HEK293T (cell line): ENCODE results near the gene TAS2R31.
"Not testable (repeated sequence)": the region's sequence is repeated elsewhere in the genome, so short reads cannot be mapped to it uniquely, and the experiment has no call there.

Experiments used
- CTCF ChIA-PET: fragments of 350-600 bp; formaldehyde crosslinking; extraction: SDS; loops from one replicate; lab custom pipeline; 2021; ENCODE audit warnings: antibody characterized with exemption, inconsistent platforms; lab: Yijun Ruan, JAX
- POLR2A ChIA-PET: fragments of 350-600 bp; formaldehyde crosslinking; extraction: SDS; loops from one replicate; lab custom pipeline; 2020; ENCODE audit warnings: antibody characterized with exemption, inconsistent platforms; lab: Yijun Ruan, JAX
- DNase-seq: peaks from one replicate; pipeline ENCODE4 v3.0.0; 2012; ENCODE audit warnings: mixed read lengths; ENCODE audit errors: extremely low spot score
- ARNT ChIP-seq: fragments of 450-650 bp; IDR thresholded peaks from 2 replicates; pipeline ENCODE4 v1.6.1; 2017; ENCODE audit warnings: mild to moderate bottlenecking
- BHLHE40 ChIP-seq: fragments of 450-650 bp; IDR thresholded peaks from 2 replicates; pipeline ENCODE4 v1.6.1; 2016; ENCODE audit warnings: mild to moderate bottlenecking, moderate library complexity, borderline replicate concordance
- CTBP1 ChIP-seq: fragments of 450-650 bp; IDR thresholded peaks from 2 replicates; pipeline ENCODE4 v1.6.1; 2016; ENCODE audit warnings: borderline replicate concordance
- ELF4 ChIP-seq: fragments of 450-650 bp; IDR thresholded peaks from 2 replicates; pipeline ENCODE4 v1.6.1; 2017; ENCODE audit warnings: antibody characterized with exemption
- FOXA1 ChIP-seq: fragments of 450-650 bp; IDR thresholded peaks from 2 replicates; pipeline ENCODE4 v1.6.1; 2016; ENCODE audit warnings: mild to moderate bottlenecking
- FOXK2 ChIP-seq: fragments of 450-650 bp; IDR thresholded peaks from 2 replicates; pipeline ENCODE4 v1.6.1; 2016; ENCODE audit warnings: mild to moderate bottlenecking
- FOXM1 ChIP-seq: fragments of 450-650 bp; IDR thresholded peaks from 2 replicates; pipeline ENCODE4 v1.6.1; 2017; ENCODE audit warnings: mild to moderate bottlenecking, borderline replicate concordance
- HDGF ChIP-seq: fragments of 450-650 bp; IDR thresholded peaks from 2 replicates; pipeline ENCODE4 v1.6.1; 2017; ENCODE audit warnings: antibody characterized with exemption, borderline replicate concordance
- L3MBTL2 ChIP-seq: fragments of 450-650 bp; conservative IDR thresholded peaks from 2 replicates; pipeline ENCODE4 v1.6.1; 2016; ENCODE audit warnings: mild to moderate bottlenecking
- LEF1 ChIP-seq: fragments of 450-650 bp; IDR thresholded peaks from 2 replicates; pipeline ENCODE4 v1.6.1; 2017; ENCODE audit warnings: mild to moderate bottlenecking, borderline replicate concordance
- NFRKB ChIP-seq: fragments of 450-650 bp; IDR thresholded peaks from 2 replicates; pipeline ENCODE4 v1.6.1; 2016; ENCODE audit warnings: mild to moderate bottlenecking, moderate library complexity
- PKNOX1 ChIP-seq: fragments of 450-650 bp; IDR thresholded peaks from 2 replicates; pipeline ENCODE4 v1.6.1; 2016
- SP1 ChIP-seq: fragments of 450-650 bp; IDR thresholded peaks from 2 replicates; pipeline ENCODE4 v1.6.1; 2017
- SUZ12 ChIP-seq: fragments of 450-650 bp; IDR thresholded peaks from 2 replicates; pipeline ENCODE4 v1.6.1; 2016; ENCODE audit warnings: mild to moderate bottlenecking
- TARDBP ChIP-seq: fragments of 450-650 bp; IDR thresholded peaks from 2 replicates; pipeline ENCODE4 v1.6.1; 2016
- ZNF384 ChIP-seq: fragments of 450-650 bp; IDR thresholded peaks from 2 replicates; pipeline ENCODE4 v1.6.1; 2016

TAS2R31 gene

GRCh38 chr12:11040162-11040561, 9.0 kb upstream of the TAS2R31 start:
- DNase-seq: no peak
- ChIA-PET POLR2A (no interaction called here), CTCF (no interaction called here)
- no peak for TF ChIP-seq ZNF384
- no peak for TF ChIP-seq SP1
- TF ChIP-seq HDGF: no peak
- no peak for TF ChIP-seq TARDBP
- no peak for TF ChIP-seq FOXM1
- no peak for TF ChIP-seq ELF4
- TF ChIP-seq BHLHE40: no peak
- no peak for TF ChIP-seq L3MBTL2

GRCh38 chr12:11039171-11039570, 8.0 kb upstream of the TAS2R31 start:
- ChIA-PET CTCF (no interaction called here), POLR2A (no interaction called here)
- no peak for DNase-seq
- TF ChIP-seq CTBP1: no peak
- TF ChIP-seq LEF1: no peak
- no peak for TF ChIP-seq SP1
- no peak for TF ChIP-seq PKNOX1
- no peak for TF ChIP-seq NFRKB
- TF ChIP-seq SUZ12: no peak
- no peak for TF ChIP-seq ARNT
- no peak for TF ChIP-seq BHLHE40
- TF ChIP-seq L3MBTL2: no peak

DNA sequence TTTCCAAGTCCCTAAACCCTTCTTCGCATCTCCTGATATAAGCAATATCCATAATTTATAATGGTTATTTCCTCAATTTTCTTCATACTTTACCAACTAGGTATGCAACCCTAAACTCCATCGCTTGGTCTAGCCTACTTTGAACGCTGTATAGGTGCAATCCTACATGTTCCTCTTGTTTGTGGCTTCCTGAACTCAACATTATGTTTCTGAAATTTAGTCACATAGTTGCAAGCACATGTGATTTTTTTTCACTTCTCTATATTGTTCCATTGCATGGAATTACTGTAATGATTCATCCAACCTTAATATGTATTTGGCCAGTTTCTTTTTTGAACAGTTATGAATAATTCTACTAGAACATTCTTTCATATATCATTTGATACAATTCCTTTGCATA, 2.8 kb upstream of the TAS2R31 start:
- POLR2A ChIA-PET: not testable (repeated sequence)

GRCh38 chr12:11026118-11026517, 5.1 kb downstream of the TAS2R31 start:
- no peak for DNase-seq
- ChIA-PET CTCF (no interaction called here), POLR2A (no interaction called here)
- no peak for TF ChIP-seq L3MBTL2
- TF ChIP-seq BHLHE40: no peak
- no peak for TF ChIP-seq CTBP1
- TF ChIP-seq NFRKB: no peak
- no peak for TF ChIP-seq FOXM1
- TF ChIP-seq ELF4: no peak

More for the DNA sequence above, 2.8 kb upstream of the TAS2R31 start:
- DNase-seq, CTCF ChIA-PET: not testable (repeated sequence)

- ChIA-PET POLR2A (no interaction called here), CTCF (no interaction called here)
Observed at GRCh38 chr12:11023387-11023786, 7.8 kb downstream of the TAS2R31 start.

DNA sequence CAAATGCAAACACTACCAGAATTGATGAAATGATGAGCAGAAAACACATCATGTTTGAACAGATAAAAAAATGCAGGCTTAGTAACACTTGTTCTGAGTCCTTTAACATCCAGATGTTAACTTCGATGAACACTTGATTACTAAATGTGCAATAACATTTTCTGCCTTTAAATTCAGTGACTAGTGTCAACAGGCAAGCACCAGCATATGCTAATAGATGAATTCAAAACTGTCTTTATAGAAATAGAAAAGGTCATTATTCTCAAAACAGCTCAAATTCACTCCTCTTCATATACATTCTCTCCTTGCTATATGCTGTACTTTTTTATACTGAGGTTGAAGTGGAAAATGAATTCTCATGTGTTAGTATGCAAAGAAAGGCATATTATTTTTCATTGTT, 8.7 kb downstream of the TAS2R31 start, which contains the start of gene TAS2R19:
Gene TAS2R19 (minus strand): TSS at position 101 of the 400 bp plus-strand sequence. CDS start 49 bp downstream, at position 52.
- ChIA-PET POLR2A (no interaction called here), CTCF (no interaction called here)
- DNase-seq: no peak
- no peak for TF ChIP-seq CTBP1
- no peak for TF ChIP-seq FOXK2
- no peak for TF ChIP-seq SP1

More at GRCh38 chr12:11023387-11023786, 7.8 kb downstream of the TAS2R31 start:
- no peak for DNase-seq
- TF ChIP-seq ZNF384 (no peak), FOXA1 (no peak), FOXK2 (no peak), BHLHE40 (no peak), CTBP1 (no peak), NFRKB (no peak), SUZ12 (no peak), PKNOX1 (no peak), TARDBP (no peak), FOXM1 (no peak), SP1 (no peak), ARNT (no peak), LEF1 (no peak), L3MBTL2 (no peak), ELF4 (no peak), HDGF (no peak)

GRCh38 chr12:11016937-11017336, 14.3 kb downstream of the TAS2R31 start:
- TF ChIP-seq L3MBTL2 (no peak), ELF4 (no peak), ZNF384 (no peak), FOXM1 (no peak), SP1 (no peak), BHLHE40 (no peak), PKNOX1 (no peak), ARNT (no peak), HDGF (no peak), TARDBP (no peak), FOXK2 (no peak), LEF1 (no peak), CTBP1 (no peak), NFRKB (no peak), FOXA1 (no peak), SUZ12 (no peak)
- ChIA-PET POLR2A (no interaction called here), CTCF (no interaction called here)
- no peak for DNase-seq
